Vagina (tissue), 2 donors: ENCODE results near the gene LAMC3.

ENCODE experiments used
- POLR2A ChIP-seq, 2 donors: fragments of 450-650 bp; IDR thresholded peaks; one replicate each; pipeline ENCODE4 v1.6.1; 2017; ENCODE audit warnings: antibody characterized with exemption in 2 of 2, mild to moderate bottlenecking in 2 of 2, moderate library complexity in 2 of 2
- TF ChIP-seq, protein P1 (sequence below), 3 experiments: fragments of 450-650 bp in 2 of 3; fragments of 200-600 bp in 1 of 3; sonication (generic) in 1 of 3; IDR thresholded peaks; one replicate each; pipeline ENCODE4 v1.5.1; 2017 to 2019; ENCODE audit warnings: antibody characterized with exemption in 3 of 3, mild to moderate bottlenecking in 2 of 3, moderate library complexity in 2 of 3

DNA sequence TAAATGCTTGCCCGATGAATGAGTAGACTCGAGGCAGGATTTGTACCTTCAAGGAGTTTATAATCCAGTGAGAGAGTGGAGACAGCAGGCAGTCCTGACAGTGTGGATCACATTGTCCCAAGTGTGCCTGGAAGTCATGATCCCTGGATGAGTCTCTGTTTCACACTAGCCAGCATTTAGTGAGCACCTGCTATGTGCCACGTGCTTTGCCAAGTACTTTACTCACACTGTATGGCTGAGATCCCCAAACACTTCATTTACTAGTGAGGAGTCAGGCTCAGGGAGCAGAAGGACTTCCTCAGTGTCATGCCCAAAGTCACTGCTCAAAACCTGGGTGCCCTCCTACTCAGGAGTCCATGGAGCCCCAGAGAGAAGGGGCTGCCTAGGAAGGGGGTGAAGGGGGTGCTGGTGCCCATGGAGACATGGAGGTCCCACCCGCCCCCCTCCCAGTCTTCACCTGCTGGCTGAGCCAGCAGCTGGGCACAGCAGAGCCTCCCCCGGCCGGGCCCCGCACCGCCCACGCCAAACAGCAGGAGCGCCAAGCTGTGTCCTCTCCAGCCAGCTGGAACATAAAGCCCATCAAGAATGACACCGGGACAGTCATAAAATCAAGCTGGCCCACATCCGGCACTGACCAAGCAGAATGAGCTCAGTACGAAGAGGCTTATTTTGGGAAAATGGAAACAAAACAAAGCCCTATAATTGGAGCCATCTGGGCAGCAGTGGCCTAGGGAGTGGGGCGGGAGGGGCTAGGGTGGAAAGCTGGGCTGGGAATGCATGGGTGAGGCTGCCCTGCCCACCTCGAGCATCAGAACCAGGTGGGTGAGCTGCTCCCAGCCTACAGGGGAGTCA lies 10.6 kb downstream of the LAMC3 start:
- TF ChIP-seq, protein P1, sequence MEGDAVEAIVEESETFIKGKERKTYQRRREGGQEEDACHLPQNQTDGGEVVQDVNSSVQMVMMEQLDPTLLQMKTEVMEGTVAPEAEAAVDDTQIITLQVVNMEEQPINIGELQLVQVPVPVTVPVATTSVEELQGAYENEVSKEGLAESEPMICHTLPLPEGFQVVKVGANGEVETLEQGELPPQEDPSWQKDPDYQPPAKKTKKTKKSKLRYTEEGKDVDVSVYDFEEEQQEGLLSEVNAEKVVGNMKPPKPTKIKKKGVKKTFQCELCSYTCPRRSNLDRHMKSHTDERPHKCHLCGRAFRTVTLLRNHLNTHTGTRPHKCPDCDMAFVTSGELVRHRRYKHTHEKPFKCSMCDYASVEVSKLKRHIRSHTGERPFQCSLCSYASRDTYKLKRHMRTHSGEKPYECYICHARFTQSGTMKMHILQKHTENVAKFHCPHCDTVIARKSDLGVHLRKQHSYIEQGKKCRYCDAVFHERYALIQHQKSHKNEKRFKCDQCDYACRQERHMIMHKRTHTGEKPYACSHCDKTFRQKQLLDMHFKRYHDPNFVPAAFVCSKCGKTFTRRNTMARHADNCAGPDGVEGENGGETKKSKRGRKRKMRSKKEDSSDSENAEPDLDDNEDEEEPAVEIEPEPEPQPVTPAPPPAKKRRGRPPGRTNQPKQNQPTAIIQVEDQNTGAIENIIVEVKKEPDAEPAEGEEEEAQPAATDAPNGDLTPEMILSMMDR (IDR thresholded peaks at IDR 0.05): no peak
- no peak for TF ChIP-seq POLR2A (IDR thresholded peaks at IDR 0.05)
